Panc1 (cell line): Measurements from ENCODE around the gene BTN2A1. TPM values are rescaled to one million over a fixed set of nuclear protein-coding genes. Genes with fewer than 3 reads are reported as not detected.

ENCODE experiments used
- ATAC-seq: fragments of 200-7000 bp; cut with Tn5 transposase; 2 replicates; pipeline ENCODE4 v1.9.1; 2020; ENCODE audit warnings: mild to moderate bottlenecking, moderate library complexity
- BruUV-seq: library from RNA; stranded (reverse); fragments of 400-500 nt; replicated peaks from 2 replicates; lab custom pipeline; 2021; lab: Mats Ljungman, UMichigan
- CTCF ChIA-PET: fragments of 300-600 bp; sonication (Branson Sonifier 250); formaldehyde crosslinking; loops from one replicate; lab custom pipeline; 2022; ENCODE audit warnings: antibody characterized with exemption; lab: Charles Lee
- POLR2A ChIA-PET: fragments of 300-600 bp; sonication (Branson Sonifier 250); formaldehyde crosslinking; loops from one replicate; lab custom pipeline; 2022; ENCODE audit warnings: antibody characterized with exemption; lab: Charles Lee
- DNase-seq: peaks from one replicate; pipeline ENCODE4 v3.0.0-alpha.2; 2010; ENCODE audit warnings: low read depth, low spot score
- H3K27ac ChIP-seq: 2 replicates; pipeline ENCODE4 v1.5.1; 2011; ENCODE audit warnings: mild to moderate bottlenecking, low read length, inconsistent platforms
- H3K27me3 ChIP-seq: fragments of 200-500 bp; sonication (Bioruptor generic); 2 replicates; pipeline ENCODE4 v1.6.0; 2014; ENCODE audit warnings: low read length, inconsistent platforms; ENCODE audit not compliant: control insufficient read depth, insufficient read depth
- H3K36me3 ChIP-seq: fragments of 200-500 bp; sonication (Bioruptor generic); 2 replicates; pipeline ENCODE4 v1.5.1; 2014; ENCODE audit warnings: inconsistent platforms, mild to moderate bottlenecking, low read length, moderate library complexity; ENCODE audit not compliant: control insufficient read depth, insufficient read depth
- H3K4me1 ChIP-seq: 2 replicates; pipeline ENCODE4 v1.5.1; 2011; ENCODE audit warnings: inconsistent platforms, mild to moderate bottlenecking, low read length, moderate library complexity; ENCODE audit not compliant: control insufficient read depth, insufficient read depth
- H3K4me3 ChIP-seq, 2 experiments: 2 replicates each; pipeline ENCODE4 v1.5.1; 2011 to 2012; ENCODE audit warnings: low read depth in 2 of 2, low read length in 2 of 2, mild to moderate bottlenecking in 2 of 2, inconsistent platforms in 1 of 2, moderate library complexity in 1 of 2
- H3K9me3 ChIP-seq: fragments of 200-500 bp; sonication (Bioruptor generic); 2 replicates; pipeline ENCODE4 v1.5.1; 2014; ENCODE audit warnings: low read depth, mild to moderate bottlenecking, inconsistent platforms, low read length, moderate library complexity; ENCODE audit not compliant: control insufficient read depth, insufficient read depth
- CTCF ChIP-seq: fragments of 450-650 bp; IDR thresholded peaks from 2 replicates; pipeline ENCODE4 v1.5.1; 2017; ENCODE audit warnings: mild to moderate bottlenecking
- POLR2AphosphoS5 ChIP-seq: IDR thresholded peaks from 2 replicates; pipeline ENCODE4 v1.6.1; 2012; ENCODE audit warnings: mild to moderate bottlenecking, low read depth, low read length, moderate library complexity
- REST ChIP-seq, 2 experiments: IDR thresholded peaks; 2 replicates each; pipeline ENCODE4 v1.6.1; 2011 to 2012; ENCODE audit warnings: low read depth in 2 of 2, control low read depth in 1 of 2, low read length in 1 of 2, mild to moderate bottlenecking in 1 of 2, moderate library complexity in 1 of 2; ENCODE audit not compliant: insufficient read depth in 1 of 2
- TCF7L2 ChIP-seq: IDR thresholded peaks from 2 replicates; pipeline ENCODE4 v1.6.1; 2011; ENCODE audit warnings: mild to moderate bottlenecking, low read depth, low read length, inconsistent platforms
- in situ Hi-C: cut with HindIII; loops from 2 replicates; pipeline ENCODE4 v1.10.0; 2016; ENCODE audit warnings: low sequenced_read_pairs, low pct_unique_long_range_greater_than_20kb
- intact Hi-C: fragments of 100-400 bp; cut with micrococcal nuclease; formaldehyde crosslinking; loops from one replicate; pipeline ENCODE4 v1.10.0; 2022; ENCODE audit not compliant: unreplicated experiment
- total RNA-seq: library from RNA; stranded (reverse); gene quantifications from one replicate; pipeline ENCODE4 v1.2.1, GENCODE V29; 2021; ENCODE audit not compliant: unreplicated experiment

The BTN2A1 gene
- total RNA-seq, 1 experiment from 2014 or later = 23.0 TPM

- TF ChIP-seq CTCF = no peak
- TF ChIP-seq TCF7L2 = no peak
- TF ChIP-seq REST (IDR thresholded peaks at IDR 0.05; ENCODE audit: insufficient read depth in 1 of 2, low read depth in 2 of 2, low read length in 1 of 2) = no peak
- TF ChIP-seq POLR2AphosphoS5 = no peak
- BruUV-seq = no TSS peak
- DNase-seq = no peak
- in situ Hi-C loops = no loop called here
- ChIA-PET CTCF (no interaction called here), POLR2A (no interaction called here)
- no peaks in the 10 kb centered on the region for H3K27me3 ChIP-seq
- no peak overlapping the region for H3K4me3 ChIP-seq
- intact Hi-C loops = no loop called here
- no peaks in the 10 kb centered on the region; the same call in 1 of the 2 replicates for H3K9me3 ChIP-seq
- H3K4me1 ChIP-seq = no peaks in the 10 kb centered on the region
- H3K36me3 ChIP-seq = no peaks in the 10 kb centered on the region
- no peak overlapping the region for H3K27ac ChIP-seq
- ATAC-seq = no peak
Measured at GRCh38 chr6:26415036-26415614, 42.6 kb upstream of the BTN2A1 start.

GRCh38 chr6:26415791-26416190 is 42.0 kb upstream of the BTN2A1 start:
- Histone ChIP-seq H3K4me1 (peaks cover 3% of the 10 kb centered on the region; the same call in 1 of the 2 replicates), H3K27me3 (no peaks in the 10 kb centered on the region), H3K9me3 (no peaks in the 10 kb centered on the region; the same call in 1 of the 2 replicates), H3K36me3 (no peaks in the 10 kb centered on the region), H3K27ac (no peak overlapping the region), H3K4me3 (no peak overlapping the region)
- ATAC-seq = no peak
- CTCF ChIA-PET = no interaction called here
- TF ChIP-seq TCF7L2 = no peak
- TF ChIP-seq POLR2AphosphoS5 = no peak
- TF ChIP-seq REST (IDR thresholded peaks at IDR 0.05; ENCODE audit: insufficient read depth in 1 of 2, low read depth in 2 of 2, low read length in 1 of 2) = no peak
- no peak for TF ChIP-seq CTCF
- intact Hi-C loops (no loop called here), in situ Hi-C loops (no loop called here)
- BruUV-seq = no TSS peak
- no peak for DNase-seq
- POLR2A ChIA-PET = no interaction called here
